ENCODE measurements around the gene GIT2.

DNA sequence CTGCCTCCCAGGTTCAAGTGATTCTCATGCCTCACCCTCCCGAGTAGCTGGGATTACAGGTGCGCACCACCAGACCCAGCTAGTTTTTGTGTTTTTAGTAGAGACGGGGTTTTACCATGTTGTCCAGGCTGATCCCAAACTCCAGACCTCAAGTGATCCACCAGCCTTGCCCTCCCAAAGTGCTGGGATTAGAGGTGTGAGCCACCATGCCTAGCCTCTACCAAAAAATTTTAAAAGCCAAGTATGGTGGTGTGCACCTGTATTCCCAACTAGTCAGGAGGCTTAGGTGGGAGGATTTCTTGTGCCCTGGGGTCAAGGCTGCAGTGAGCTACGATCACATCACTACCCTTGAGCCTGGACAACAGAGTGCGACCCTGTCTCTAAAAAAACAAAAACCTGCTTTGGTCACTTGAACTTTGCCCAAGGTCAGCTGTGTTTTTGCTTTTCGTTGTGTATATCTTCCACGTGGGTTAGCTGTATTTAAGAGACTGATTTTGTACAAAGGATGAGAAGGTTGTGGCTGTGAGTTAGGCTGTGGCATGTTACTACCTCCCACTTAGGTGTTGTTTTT is 39.5 kb upstream of the GIT2 start:
- TF ChIP-seq, protein P1, sequence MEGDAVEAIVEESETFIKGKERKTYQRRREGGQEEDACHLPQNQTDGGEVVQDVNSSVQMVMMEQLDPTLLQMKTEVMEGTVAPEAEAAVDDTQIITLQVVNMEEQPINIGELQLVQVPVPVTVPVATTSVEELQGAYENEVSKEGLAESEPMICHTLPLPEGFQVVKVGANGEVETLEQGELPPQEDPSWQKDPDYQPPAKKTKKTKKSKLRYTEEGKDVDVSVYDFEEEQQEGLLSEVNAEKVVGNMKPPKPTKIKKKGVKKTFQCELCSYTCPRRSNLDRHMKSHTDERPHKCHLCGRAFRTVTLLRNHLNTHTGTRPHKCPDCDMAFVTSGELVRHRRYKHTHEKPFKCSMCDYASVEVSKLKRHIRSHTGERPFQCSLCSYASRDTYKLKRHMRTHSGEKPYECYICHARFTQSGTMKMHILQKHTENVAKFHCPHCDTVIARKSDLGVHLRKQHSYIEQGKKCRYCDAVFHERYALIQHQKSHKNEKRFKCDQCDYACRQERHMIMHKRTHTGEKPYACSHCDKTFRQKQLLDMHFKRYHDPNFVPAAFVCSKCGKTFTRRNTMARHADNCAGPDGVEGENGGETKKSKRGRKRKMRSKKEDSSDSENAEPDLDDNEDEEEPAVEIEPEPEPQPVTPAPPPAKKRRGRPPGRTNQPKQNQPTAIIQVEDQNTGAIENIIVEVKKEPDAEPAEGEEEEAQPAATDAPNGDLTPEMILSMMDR (IDR thresholded peaks at IDR 0.05), result no peak
- TF ChIP-seq POLR2AphosphoS5 (IDR thresholded peaks at IDR 0.05) (no peak), POLR2A (IDR thresholded peaks at IDR 0.05; ENCODE audit: low read depth) (no peak), EP300 (IDR thresholded peaks at IDR 0.05) (no peak)

All from esophagus muscularis mucosa (tissue), 4 donors.